Measurements from ENCODE around the gene KLF14.

GRCh38 chr7:130719541-130719940 is 14.5 kb downstream of the KLF14 start:
- TF ChIP-seq CTCF (conservative IDR thresholded peaks at IDR 0.05; ENCODE audit: low read length), result no peak
- no peak for TF ChIP-seq EZH2phosphoT487 (IDR thresholded peaks at IDR 0.05; ENCODE audit: borderline replicate concordance)

All from Loucy (cell line).